GM18508 (cell line): ENCODE measurements around the gene TRPV3.

ENCODE experiments used
- ATAC-seq: cut with Tn5 transposase; IDR thresholded peaks from one replicate; pipeline ENCODE4 v1.9.1; 2021; ENCODE audit warnings: moderate number of reproducible peaks; ENCODE audit not compliant: insufficient read depth, unreplicated experiment

Gene TRPV3

DNA sequence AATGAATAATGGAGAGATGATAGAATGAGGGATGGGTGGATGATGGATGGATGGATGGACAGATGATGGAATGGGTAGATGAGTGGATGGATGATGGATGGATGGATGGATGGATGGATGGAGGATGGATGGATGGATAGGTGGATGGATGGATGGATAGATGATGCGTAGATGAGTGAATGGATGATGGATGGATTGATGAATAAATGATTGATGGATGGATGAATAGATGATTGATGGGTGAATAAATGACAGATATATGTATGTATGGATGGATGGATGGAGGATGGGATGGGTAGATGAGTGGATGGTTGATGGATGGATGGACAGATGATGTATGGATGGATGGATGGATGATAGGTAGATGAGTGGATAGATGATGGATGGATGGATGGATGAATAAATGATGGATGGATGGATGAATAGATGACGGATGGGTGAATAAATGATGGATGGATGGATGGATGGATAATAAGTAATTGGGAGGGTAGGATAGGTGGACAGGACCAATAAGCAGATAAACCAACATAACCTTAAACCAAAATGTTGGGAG is 7.9 kb downstream of the TRPV3 start:
- no peak for ATAC-seq

DNA sequence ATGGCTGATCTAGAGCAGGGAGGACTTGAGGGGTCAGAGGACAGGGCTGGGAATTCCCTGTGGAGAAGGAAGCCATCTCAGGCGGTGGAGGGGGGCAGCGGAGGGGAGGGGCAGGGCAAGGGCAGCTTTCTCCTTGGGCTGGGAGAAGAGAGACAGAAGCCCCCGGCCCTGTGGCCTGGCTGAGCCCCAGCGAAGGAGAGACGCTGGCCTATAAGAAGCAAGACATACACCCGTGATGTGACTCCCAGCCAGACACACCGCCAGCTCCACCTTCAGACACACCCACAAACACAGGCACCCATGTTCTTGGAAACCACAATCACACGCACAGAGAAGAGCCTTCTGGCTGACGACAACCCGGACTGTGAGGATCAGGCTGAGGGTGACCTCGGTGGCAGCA is 10.0 kb downstream of the TRPV3 start:
- no peak for ATAC-seq

DNA sequence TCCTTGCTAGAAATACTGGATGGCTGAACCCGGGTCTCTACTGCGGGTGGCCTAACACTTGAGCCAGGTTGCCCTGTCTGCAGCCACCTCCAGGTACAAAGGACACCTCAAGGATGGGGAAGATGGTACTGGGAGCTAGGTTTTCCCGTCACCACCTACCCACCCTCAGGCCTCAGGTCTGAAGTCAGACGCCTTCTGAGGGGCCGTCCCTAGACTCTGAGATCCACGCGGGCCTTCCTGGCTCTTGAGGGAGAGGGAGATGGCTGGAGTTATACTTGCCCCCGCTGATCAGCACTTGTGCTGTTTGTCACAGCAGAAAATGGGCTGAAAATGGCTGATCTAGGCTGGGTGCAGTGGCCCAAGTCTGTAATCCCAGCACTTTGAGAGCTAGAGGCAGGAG is 10.6 kb downstream of the TRPV3 start:
- no peak for ATAC-seq

DNA sequence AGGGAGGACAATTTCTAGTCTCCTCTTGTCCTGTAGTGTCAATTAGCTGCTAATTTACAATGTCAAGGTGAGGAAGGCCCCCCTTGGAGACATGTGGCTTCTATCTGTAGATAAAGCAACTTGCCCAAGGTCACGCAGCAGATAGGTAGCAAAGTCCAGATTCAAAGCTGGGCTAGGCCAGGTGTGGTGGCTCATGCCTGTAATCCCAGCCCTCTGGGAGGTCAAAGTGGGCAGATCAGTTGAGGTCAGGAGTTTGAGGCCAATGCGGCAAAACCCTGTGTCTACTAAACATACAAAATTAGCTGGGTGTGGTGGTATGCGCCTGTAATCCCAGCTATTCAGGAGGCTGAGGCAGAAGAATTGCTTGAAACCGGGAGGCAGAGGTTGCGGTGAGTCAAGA is 11.1 kb downstream of the TRPV3 start:
- no peak for ATAC-seq

DNA sequence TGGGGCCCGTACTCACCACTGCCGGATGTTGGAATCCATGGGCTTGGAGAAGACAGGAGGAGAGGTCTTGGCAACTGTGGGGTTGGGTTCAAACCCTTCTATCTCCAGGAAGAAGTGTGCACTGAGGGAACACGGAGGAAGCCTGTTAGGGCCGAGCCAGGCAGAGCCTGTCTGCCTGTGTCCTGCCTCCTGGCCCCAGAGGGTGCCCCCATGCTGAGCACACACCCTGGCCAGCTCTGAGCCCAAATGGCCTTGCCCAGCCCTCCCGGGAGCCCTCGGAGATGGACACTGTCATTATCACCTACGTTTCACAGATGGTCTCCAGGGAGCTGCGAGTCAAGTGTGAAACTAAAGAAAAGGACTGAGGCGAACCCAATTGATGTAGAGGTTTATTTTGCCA is 12.5 kb downstream of the TRPV3 start:
- no peak for ATAC-seq

DNA sequence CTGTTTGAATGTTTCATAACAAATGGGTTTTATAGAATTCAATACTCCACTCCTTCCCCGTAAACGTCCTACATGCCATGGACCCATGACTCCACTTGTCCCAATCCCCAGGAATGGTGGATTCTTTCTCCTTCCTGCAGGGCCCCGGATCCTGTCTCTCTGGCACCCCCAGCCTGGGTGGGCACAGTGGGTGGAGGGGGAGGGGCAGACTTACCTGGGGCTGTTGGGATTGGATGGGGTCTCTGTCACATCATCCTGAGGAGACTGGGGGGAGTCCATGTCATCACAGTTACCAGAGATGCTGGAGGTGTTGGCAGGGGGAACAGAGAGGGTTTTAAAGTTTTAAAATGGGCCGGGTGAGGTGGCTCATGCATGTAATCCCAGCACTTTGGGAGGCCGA is 13.2 kb downstream of the TRPV3 start:
- ATAC-seq, result no peak

DNA sequence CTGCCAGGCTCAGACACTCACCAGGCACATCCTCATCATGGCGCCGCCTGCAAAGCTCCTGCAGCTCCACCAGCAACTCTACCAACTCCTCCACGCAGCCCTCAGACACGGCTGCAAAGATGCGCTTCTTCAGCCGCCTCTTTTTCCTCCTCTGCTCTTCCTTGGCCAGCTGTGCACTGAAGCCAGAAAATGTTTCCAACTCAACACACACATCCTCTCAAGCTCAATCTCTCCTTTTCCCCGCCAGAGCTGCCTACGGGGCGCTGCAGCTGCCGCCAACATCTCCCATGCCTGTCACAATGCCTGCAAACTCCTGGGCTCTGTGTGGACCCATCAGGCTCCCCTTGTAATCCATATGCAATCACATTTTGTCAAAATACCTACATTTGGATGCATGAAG is 14.2 kb downstream of the TRPV3 start:
- ATAC-seq, result no peak

DNA sequence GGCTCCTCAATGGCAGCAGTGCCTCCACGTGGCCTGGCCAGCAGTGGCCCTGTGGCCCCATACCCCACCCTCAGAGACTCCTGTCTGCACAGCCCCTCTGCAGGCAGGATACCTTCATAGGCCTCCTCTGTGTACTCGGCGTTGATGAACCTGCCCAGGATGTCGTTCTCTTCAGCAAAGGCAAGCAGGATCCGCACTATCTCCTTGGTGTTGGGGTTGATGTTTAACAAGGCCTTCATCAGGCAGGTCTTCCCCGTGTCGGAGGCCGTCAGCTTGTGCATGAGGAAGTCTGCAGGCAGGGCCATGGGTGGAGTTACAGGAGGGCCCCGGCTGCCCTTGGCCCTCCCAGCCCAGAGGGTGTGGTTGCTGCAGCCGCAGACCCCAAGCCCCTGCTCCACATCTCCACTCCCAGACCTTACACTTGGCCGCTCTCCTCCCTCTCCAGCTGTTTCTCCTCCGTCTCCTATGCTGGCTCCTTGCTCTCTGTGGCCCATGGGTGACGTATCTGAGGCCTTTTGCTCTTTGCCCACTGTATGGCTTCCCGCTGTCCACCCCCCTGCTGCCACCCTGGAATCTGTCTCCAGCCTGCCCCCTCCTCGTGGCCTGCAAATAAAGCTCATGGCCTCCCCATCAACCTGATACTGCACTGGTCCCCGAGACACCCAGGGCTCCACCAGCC is 15.1 kb downstream of the TRPV3 start:
- ATAC-seq, result no peak

DNA sequence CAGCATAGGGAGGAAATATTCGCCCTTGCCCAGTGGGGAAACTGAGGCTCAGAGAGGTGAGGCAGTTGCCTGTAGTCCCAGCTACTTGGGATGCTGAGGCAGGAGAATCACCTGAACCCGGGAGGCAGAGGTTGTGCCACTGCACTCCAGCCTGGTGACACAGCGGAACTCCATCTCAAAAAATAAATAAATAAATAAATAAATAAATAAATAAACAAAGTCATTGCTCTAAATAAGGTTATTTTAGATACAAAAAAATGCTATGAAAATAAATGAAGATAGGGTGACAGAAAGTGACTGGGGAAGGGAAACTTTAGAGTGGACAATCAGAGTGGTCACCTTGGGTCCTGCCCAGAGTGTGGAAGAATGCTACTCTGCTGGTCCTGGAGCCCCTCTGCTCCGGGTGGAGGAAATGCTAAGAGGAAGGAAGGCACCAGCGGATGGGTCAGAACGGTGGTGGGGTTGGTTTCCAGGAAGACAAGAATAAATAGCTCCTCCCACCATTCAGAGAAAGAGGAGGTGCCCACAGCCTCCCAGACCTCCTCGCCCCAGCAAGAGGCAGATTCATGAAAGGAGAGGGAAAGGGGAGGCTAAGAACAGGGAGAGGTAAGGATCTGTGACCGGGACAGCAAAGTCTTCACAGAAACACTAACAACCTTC is 17.6 kb downstream of the TRPV3 start:
- ATAC-seq, result no peak

DNA sequence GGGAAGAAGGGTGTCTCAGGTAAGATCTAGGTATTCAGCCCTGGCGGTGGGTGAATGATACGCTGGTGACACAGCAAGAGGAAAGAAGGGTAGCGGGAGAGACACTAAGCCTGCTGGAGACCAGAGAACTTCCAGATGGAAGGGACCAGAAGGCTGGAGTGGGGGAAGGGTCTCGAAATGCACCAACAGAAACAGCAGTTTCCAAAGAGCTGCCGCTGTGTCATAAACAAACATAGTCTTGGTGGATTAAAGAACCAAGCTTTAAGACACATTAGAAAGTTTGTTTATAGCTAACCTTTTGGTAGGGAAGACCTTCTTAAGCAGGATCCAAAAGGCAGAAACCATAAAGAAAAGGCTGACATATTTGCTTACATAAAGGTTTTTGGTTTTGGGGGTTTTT is 20.9 kb downstream of the TRPV3 start:
- no peak for ATAC-seq

DNA sequence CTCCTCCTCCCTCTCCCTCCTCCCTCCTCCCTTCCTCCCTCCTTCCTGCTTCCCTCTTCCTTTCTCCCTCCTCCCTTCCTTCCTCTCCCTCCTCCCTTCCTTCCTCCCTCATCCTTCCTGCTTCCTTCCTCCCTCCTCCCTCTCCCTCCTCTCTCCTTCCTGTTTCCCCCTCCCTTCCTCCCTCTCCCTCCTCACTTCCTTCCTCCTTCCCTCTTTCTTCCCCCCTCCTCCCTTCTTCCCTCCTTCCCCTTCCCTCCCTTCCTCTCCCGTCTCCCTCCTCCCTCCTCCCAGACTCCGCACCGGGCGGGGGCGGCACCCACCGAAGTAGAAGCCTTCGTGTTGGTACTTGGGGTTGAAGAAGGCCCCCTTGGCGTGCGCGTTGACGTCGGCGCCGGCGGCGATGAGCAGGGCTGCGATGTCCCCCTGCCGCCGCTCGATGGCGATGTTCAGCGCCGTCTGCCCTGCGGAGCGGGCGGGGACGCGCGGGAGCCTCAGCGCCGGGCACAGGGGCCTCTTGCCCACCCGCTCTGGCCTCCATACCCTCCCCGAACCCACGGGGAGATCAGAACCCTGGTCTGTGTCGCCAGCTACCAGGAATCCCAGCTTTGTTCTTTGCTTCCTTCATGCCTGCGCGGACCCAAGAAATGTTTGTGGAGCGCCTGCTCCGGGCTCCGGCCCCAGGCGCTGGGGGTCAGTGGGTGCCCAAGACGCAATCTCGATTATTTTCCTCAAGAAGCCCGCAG is 22.2 kb downstream of the TRPV3 start:
- ATAC-seq, result no peak

DNA sequence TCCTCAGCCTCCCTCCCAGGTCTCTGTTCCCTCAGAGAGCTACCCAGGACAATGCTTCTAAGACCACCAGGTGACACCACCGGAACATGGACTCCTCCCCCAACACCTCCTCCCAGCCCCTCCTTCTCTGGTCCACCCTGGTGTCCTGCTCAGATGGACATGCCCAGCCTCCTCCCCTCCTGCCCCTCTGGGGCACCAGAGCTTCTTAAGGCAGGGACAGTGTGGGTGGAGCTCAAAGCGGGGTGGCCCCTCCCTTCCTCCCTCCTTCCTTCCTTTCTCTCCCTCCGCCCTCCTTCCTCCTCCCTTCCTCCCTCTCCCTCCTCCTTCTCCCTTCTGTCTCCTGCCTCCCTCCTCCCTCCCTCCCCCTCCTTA is 22.7 kb downstream of the TRPV3 start:
- no peak for ATAC-seq

DNA sequence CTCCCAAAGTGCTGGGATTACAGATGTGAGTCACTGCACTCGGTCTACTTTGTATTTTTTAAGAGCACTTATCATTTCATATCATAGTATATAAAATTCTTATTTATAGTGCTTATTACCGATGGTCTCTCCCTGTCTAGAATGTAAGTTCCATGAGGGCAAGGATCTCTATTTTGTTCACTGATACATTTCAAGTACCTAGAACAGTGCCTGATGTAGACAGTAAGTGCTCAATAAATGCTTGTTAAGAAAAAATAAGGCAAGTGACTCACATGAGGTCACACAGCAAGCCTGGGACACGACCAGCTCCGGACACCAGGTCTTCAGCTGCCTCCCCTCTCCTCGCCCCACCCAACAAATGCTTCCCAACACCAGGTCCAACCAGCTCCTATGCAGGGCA is 23.9 kb downstream of the TRPV3 start:
- no peak for ATAC-seq

DNA sequence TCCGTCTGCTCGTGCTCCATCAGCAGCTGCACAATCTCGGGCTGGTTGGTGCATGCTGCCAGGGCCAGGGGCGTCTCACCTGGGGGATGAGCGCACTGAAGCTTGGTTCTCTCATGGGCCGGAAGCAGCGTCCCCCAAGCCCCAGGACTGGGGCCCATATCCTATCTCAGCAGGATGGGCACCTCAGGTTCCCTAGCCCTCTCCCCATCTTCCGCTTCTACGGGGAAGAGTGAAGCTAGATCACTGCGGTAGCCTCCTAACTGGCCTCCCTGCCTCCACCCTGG is 24.8 kb downstream of the TRPV3 start:
- ATAC-seq, result no peak

DNA sequence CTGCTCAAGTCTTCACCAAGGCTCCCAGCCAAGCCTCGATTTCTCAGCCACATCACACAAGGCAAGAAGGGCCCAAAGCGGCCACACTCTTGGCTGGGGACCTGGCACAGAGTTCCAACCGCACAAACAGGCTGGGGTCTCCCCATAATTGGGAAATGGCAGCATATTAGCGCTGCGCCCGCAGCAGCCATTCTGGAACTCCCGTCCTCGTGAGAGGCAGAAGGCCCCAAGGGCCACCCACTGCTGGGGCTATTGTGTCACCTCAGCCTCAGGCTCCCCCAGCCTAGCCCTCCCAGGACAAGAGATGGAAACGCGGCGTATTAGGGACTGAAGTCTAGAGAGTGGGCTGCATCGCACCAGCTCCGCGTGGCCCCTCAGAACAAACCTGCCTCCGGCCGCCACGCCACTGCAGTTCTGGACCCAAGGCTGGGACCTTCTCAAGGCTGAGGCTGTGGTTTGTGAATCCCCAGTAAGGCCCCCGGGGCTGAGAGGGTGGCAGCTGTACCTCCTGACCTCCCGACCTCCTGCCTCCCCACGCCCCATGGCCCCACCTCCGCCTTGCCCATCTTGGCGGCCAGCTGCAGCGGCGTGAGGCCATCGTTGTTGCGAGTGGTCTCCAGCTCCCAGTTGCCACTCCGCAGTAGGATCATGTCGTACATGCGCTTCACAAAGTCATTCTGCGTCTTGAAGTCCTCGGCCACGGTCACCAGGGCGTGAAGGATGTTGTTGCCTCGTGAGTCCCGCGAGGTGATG is 25.3 kb downstream of the TRPV3 start:
- ATAC-seq, result no peak

DNA sequence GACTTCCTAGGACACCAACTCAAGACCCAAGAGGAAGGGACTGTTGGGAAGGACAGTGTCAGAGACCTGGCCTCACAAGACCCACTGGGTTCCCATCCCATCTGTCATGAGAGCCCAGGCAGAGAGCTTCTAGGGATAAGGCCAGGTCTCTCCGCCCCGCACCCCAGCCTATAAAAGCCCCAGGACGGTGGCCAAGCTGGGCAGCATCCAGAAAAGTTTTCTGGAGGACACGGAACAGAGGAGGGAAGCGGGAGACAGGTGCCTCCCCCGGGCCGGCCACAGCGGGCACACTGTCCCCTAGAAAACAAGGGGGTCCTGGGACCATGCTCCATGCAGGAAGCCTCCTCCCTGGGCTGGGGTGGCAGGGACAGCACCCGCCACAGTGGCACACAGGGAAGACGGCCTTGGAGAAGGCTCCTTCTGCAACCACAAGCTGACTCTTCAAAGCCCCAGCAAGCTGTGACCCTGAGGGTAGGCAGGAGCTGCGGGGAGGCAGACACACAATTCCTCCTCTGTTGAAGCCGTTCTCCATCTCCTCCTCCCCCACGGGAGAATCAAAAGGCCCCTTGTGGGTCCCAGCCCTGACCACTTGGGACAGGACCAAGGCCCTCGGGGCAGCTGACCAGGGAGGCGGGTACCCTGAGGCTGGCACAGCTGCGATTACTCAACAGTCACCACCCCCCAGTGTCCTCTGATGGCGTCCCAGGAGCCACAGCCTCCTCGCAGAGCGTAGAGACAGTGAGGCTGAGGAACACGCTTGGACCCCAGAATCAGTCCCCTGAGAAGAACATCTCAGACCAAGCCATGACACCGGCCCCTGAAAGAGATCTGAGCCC is 26.1 kb downstream of the TRPV3 start:
- no peak for ATAC-seq

DNA sequence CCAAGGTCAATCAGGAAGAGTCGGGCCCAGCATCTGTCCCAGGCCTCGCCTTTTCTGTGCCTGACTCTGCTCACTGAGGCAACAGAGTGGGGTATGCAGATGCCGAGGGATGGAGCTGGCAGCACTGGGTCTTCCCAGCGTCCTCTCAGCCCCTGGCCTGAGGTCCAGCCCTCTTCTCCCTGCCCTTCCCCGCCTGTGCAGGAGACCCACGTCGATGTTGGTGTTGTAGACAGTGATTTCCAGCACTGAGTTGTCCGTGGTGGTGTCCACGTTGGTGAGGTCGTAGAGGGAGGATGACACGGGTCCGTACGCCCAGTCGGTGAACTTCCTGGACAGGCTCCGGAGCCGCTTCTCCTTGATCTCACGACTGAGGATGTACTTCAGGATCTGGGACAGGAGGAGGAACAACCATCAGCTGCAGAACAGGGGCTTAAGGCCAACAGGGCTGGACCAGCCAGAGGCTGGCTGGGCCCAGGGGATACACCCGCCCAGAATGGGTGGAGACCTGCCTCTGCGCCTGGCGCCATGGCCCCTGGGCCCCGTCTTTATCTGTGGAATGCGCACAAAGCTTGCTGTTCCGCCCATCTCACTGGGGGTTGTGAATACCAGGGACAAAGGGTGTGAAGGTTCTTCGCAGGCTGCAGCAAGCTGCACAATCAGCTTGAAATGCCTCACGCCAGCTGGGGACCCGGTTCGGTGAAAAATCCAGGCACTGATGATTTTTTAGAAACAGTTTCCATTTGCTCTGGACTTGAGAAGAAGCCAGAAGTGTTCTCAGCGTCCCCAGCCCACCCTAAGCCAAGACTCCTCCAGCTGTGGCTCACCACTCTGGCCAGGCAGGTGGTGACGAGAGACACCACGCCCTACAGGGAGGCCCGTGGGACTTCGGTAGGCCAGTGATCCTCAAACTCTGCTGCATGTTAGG is 27.5 kb downstream of the TRPV3 start:
- ATAC-seq, result no peak

DNA sequence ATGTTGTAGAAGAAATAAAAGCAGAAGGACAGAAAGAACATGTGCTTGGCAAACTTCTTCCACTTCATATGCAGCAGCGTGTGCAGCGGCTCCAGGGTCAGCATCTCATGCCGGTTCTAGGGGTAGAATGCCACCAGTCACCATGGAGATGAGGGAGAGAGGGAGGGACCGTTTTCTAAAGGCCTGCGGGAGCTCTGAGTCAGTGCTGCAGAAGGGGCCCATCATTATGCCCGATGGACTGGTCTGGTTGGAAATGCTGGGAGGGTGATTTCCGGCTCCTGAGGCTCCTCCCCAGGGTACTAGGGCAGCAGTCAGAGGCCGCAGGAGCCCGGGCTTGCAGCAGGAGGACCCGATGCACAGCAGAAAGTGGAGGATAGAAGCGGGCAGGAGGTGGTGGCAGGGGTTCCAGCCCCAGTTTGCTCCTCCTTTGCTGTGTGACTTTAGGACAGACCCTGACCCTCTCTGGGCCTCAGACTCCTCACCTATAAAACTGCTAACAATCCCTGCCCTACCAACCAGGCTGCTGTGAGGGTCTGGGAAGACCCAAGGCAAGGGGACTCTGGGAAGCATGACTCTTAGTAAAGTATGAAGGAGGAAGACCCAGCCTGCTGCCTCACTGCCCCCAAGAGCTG is 28.6 kb downstream of the TRPV3 start:
- ATAC-seq, result no peak

DNA sequence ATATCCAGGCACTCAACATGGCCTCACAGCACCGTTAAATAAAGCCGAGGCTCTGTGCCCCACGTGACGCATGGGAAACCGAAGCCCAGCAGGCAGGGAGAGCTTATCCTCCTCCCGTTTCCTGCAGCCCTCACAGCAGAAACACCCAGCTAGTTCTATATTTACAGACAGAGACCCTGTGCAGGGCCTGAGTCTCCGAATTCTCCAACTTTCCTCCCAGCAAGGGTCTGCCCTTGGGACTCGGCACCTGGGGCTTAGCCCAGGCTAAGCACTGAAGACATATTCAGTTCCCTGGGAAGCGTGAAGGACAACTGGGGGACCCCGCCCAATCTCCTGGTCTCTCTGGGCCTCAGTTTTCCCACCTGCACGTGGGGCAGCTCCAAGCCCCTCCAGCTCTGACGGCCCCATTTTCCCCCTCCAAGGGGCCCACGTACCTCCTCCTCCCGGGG is 29.2 kb downstream of the TRPV3 start:
- no peak for ATAC-seq
